ENCODE measurements around the gene KCNH4. TPM values are rescaled to one million over a fixed set of nuclear protein-coding genes. Genes with fewer than 3 reads are reported as not detected.

Gene KCNH4
- total RNA-seq, 1 donor from 2014 or later: 0.80 TPM

- ChIA-PET POLR2A (interaction anchor here (1.1 to 1.4 kb wide), 2 partner anchors 63 to 101 kb away, joined by 4 to 5 read pairs; partner anchors contain the start of genes DNAJC7 and KCNH4), CTCF (interaction anchor here (1.0 to 10.2 kb wide), 7 partner anchors 51 to 155 kb away, joined by 3 to 110 read pairs (median 10); partner anchors contain the start of genes CNP, KCNH4 and NKIRAS2)
- Mint-ChIP-seq H3K4me1 (peaks cover 50% of the 10 kb centered on the region), H3K36me3 (ENCODE audit: low read depth) (peaks cover 35% of the 10 kb centered on the region), H3K9me3 (no peaks in the 10 kb centered on the region), H3K27me3 (no peaks in the 10 kb centered on the region), H3K27ac (no peak overlapping the region), H3K4me3 (no peak overlapping the region)
- intact Hi-C loops (cut with micrococcal nuclease): no loop called here
- DNase-seq (no peak), ATAC-seq (ENCODE audit: low read depth) (no peak)
- no peak for TF ChIP-seq CTCF (IDR thresholded peaks at IDR 0.05)
Observed at GRCh38 chr17:42118126-42118510, 62.8 kb downstream of the KCNH4 start.

- ChIA-PET POLR2A (interaction anchor here (1.1 to 1.4 kb wide), 2 partner anchors 64 to 100 kb away, joined by 4 to 5 read pairs; partner anchors contain the start of genes DNAJC7 and KCNH4), CTCF (interaction anchor here (0.6 to 10.2 kb wide), 8 partner anchors 51 to 154 kb away, joined by 3 to 110 read pairs (median 7); partner anchors contain the start of genes CNP, KCNH4 and NKIRAS2)
- peaks cover 53% of the 10 kb centered on the region for H3K4me1 Mint-ChIP-seq
- no peak overlapping the region for H3K4me3 Mint-ChIP-seq
- H3K9me3 Mint-ChIP-seq: no peaks in the 10 kb centered on the region
- H3K27ac Mint-ChIP-seq: peak overlapping the region; percentile 64
- intact Hi-C loops (cut with micrococcal nuclease): loop anchor here (2.0 kb wide), 1 partner anchor 101 kb away; the partner anchor contains the start of gene DNAJC7
- no peaks in the 10 kb centered on the region for H3K27me3 Mint-ChIP-seq
- TF ChIP-seq CTCF (IDR thresholded peaks at IDR 0.05): no peak
- peaks cover 37% of the 10 kb centered on the region for H3K36me3 Mint-ChIP-seq (ENCODE audit: low read depth)
- no peak for ATAC-seq (ENCODE audit: low read depth)
- no peak for DNase-seq
Observed at GRCh38 chr17:42117397-42118125, 63.4 kb downstream of the KCNH4 start.

- Mint-ChIP-seq H3K36me3 (ENCODE audit: low read depth) (peaks cover 35% of the 10 kb centered on the region), H3K27ac (peak overlapping the region; percentile 64), H3K4me1 (peaks cover 59% of the 10 kb centered on the region), H3K4me3 (peak overlapping the region; percentile 39), H3K9me3 (no peaks in the 10 kb centered on the region), H3K27me3 (no peaks in the 10 kb centered on the region)
- DNase-seq (peak; percentile 72), ATAC-seq (ENCODE audit: low read depth) (peak; percentile 36)
- intact Hi-C loops (cut with micrococcal nuclease): loop anchor here (1.0 to 2.0 kb wide), 8 partner anchors 19 to 379 kb away; partner anchors contain the start of genes DNAJC7 and ZNF385C
- ChIA-PET POLR2A (interaction anchor here (1.4 to 6.7 kb wide), 2 partner anchors 99 to 100 kb away, joined by 4 to 46 read pairs; partner anchors contain the start of gene DNAJC7), CTCF (interaction anchor here (0.6 to 10.2 kb wide), 3 partner anchors 50 to 154 kb away, joined by 3 to 110 read pairs (median 72); partner anchors contain the start of gene CNP)
- TF ChIP-seq CTCF (IDR thresholded peaks at IDR 0.05): peak; percentile 21
Observed at GRCh38 chr17:42116705-42117396, 64.1 kb downstream of the KCNH4 start.

GRCh38 chr17:42114118-42114517 lies 66.8 kb downstream of the KCNH4 start:
- Mint-ChIP-seq H3K4me3 (no peak overlapping the region), H3K9me3 (no peaks in the 10 kb centered on the region), H3K27ac (peak overlapping the region; percentile 94), H3K27me3 (no peaks in the 10 kb centered on the region), H3K4me1 (peaks cover 57% of the 10 kb centered on the region), H3K36me3 (ENCODE audit: low read depth) (peaks cover 38% of the 10 kb centered on the region)
- DNase-seq (no peak), ATAC-seq (ENCODE audit: low read depth) (no peak)
- CTCF ChIA-PET: interaction anchor here (0.8 to 10.2 kb wide), 4 partner anchors 13 to 151 kb away, joined by 3 to 110 read pairs (median 40); partner anchors contain the start of genes CNP and NKIRAS2
- intact Hi-C loops (cut with micrococcal nuclease): no loop called here
- TF ChIP-seq CTCF (IDR thresholded peaks at IDR 0.05): no peak
- POLR2A ChIA-PET: interaction anchor here (0.6 to 6.7 kb wide), 5 partner anchors 90 to 163 kb away, joined by 4 to 46 read pairs (median 13); partner anchors contain the start of genes CNP, DNAJC7 and NKIRAS2

All from activated B cell treated with CpG ODN at 0.5 μM for 24 hours (primary cell).